H9 (cell line): ENCODE data around the gene TAF11L13. TPM values are rescaled to one million over a fixed set of nuclear protein-coding genes. Genes with fewer than 3 reads are reported as not detected.

Experiments used
- DNase-seq: peaks from one replicate; pipeline ENCODE4 v3.0.0-alpha.2; 2017
- H2AFZ ChIP-seq: one replicate; pipeline ENCODE4 v1.6.1; 2013; ENCODE audit warnings: mild to moderate bottlenecking, low read length, control low read depth, moderate library complexity
- H2AK5ac ChIP-seq: 2 replicates; pipeline ENCODE4 v1.6.1; 2013; ENCODE audit warnings: low read length, control low read depth, mixed read lengths; ENCODE audit not compliant: insufficient read length
- H2BK120ac ChIP-seq: one replicate; pipeline ENCODE4 v1.6.1; 2013; ENCODE audit warnings: low read depth, mild to moderate bottlenecking, low read length, control low read depth, inconsistent platforms; ENCODE audit not compliant: poor library complexity, severe bottlenecking
- H2BK12ac ChIP-seq: 2 replicates; pipeline ENCODE4 v1.6.1; 2013; ENCODE audit warnings: low read length, control low read depth, mixed read lengths, low read depth; ENCODE audit not compliant: insufficient read length
- H2BK15ac ChIP-seq: 2 replicates; pipeline ENCODE4 v1.6.1; 2013; ENCODE audit warnings: low read depth, low read length, control low read depth
- H2BK20ac ChIP-seq: one replicate; pipeline ENCODE4 v1.6.1; 2013; ENCODE audit warnings: low read depth, mild to moderate bottlenecking, low read length, control low read depth, inconsistent platforms; ENCODE audit not compliant: poor library complexity, severe bottlenecking
- H2BK5ac ChIP-seq: 2 replicates; pipeline ENCODE4 v1.6.1; 2013; ENCODE audit warnings: low read length, control low read depth, mixed read lengths; ENCODE audit not compliant: insufficient read length
- H3K14ac ChIP-seq: 2 replicates; pipeline ENCODE4 v1.6.1; 2013; ENCODE audit warnings: low read length, control low read depth; ENCODE audit not compliant: insufficient read depth
- H3K18ac ChIP-seq: 2 replicates; pipeline ENCODE4 v1.6.1; 2013; ENCODE audit warnings: low read depth, mild to moderate bottlenecking, mixed read lengths, low read length, control low read depth; ENCODE audit not compliant: insufficient read length
- H3K23ac ChIP-seq: 2 replicates; pipeline ENCODE4 v1.6.1; 2013; ENCODE audit warnings: low read length, control low read depth, mixed read lengths, low read depth; ENCODE audit not compliant: insufficient read length
- H3K23me2 ChIP-seq: 2 replicates; pipeline ENCODE4 v1.6.1; 2013; ENCODE audit warnings: low read depth, mild to moderate bottlenecking, mixed read lengths, low read length, control low read depth; ENCODE audit not compliant: insufficient read length, poor library complexity, severe bottlenecking
- H3K27ac ChIP-seq: 2 replicates; pipeline ENCODE4 v1.5.1; 2013; ENCODE audit warnings: low read length, control low read depth, mixed read lengths, low read depth; ENCODE audit not compliant: insufficient read length
- H3K27me3 ChIP-seq: 2 replicates; pipeline ENCODE4 v1.6.1; 2013; ENCODE audit warnings: low read length, control low read depth, inconsistent platforms; ENCODE audit not compliant: insufficient read depth
- H3K4ac ChIP-seq: 2 replicates; pipeline ENCODE4 v1.6.1; 2013; ENCODE audit warnings: low read depth, mild to moderate bottlenecking, control low read depth, inconsistent platforms, low read length, moderate library complexity
- H3K4me1 ChIP-seq: 2 replicates; pipeline ENCODE4 v1.6.1; 2013; ENCODE audit warnings: low read length, control low read depth, inconsistent platforms; ENCODE audit not compliant: insufficient read depth
- H3K4me2 ChIP-seq: 2 replicates; pipeline ENCODE4 v1.6.1; 2013; ENCODE audit warnings: low read length, control low read depth, mixed read lengths; ENCODE audit not compliant: insufficient read length, insufficient read depth
- H3K56ac ChIP-seq: 2 replicates; pipeline ENCODE4 v1.6.1; 2013; ENCODE audit warnings: low read depth, mild to moderate bottlenecking, mixed read lengths, low read length, control low read depth; ENCODE audit not compliant: insufficient read length
- H3K79me1 ChIP-seq: 2 replicates; pipeline ENCODE4 v1.6.1; 2013; ENCODE audit warnings: low read depth, mild to moderate bottlenecking, moderate library complexity, low read length, control low read depth, inconsistent platforms; ENCODE audit not compliant: insufficient read depth, poor library complexity, severe bottlenecking
- H3K79me2 ChIP-seq: 2 replicates; pipeline ENCODE4 v1.6.1; 2013; ENCODE audit warnings: low read length, control low read depth, inconsistent platforms; ENCODE audit not compliant: insufficient read depth
- H3K9ac ChIP-seq: 2 replicates; pipeline ENCODE4 v1.6.1; 2013; ENCODE audit warnings: low read length, control low read depth, mixed read lengths; ENCODE audit not compliant: insufficient read length; ENCODE audit errors: extremely low read depth
- H3K9me3 ChIP-seq: one replicate; pipeline ENCODE4 v1.6.1; 2013; ENCODE audit warnings: low read depth, low read length, inconsistent platforms; ENCODE audit not compliant: control insufficient read depth
- H3T11ph ChIP-seq: one replicate; pipeline ENCODE4 v1.6.1; 2013; ENCODE audit warnings: mild to moderate bottlenecking, low read length, control low read depth, inconsistent platforms
- H4K20me1 ChIP-seq: one replicate; pipeline ENCODE4 v1.6.1; 2013; ENCODE audit not compliant: control insufficient read depth, insufficient read length, insufficient read depth
- H4K5ac ChIP-seq: 2 replicates; pipeline ENCODE4 v1.6.1; 2013; ENCODE audit warnings: low read depth, mild to moderate bottlenecking, mixed read lengths, low read length, control low read depth; ENCODE audit not compliant: insufficient read length
- H4K8ac ChIP-seq: replicated peaks from 2 replicates; pipeline ENCODE4 v1.6.1; 2013; ENCODE audit warnings: low read length, control low read depth, mixed read lengths, low read depth; ENCODE audit not compliant: insufficient read length
- H4K91ac ChIP-seq: 2 replicates; pipeline ENCODE4 v1.6.1; 2013; ENCODE audit warnings: low read depth, mild to moderate bottlenecking, moderate library complexity, mixed read lengths, low read length, control low read depth; ENCODE audit not compliant: insufficient read length
- H3K27ac Mint-ChIP-seq, 3 experiments: 2 replicates in 2 of 3; 3 replicates in 1 of 3; pipeline ENCODE4 v1.8.0; 2020 to 2021; ENCODE audit warnings: mixed read lengths in 3 of 3, mild to moderate bottlenecking in 1 of 3, moderate library complexity in 1 of 3
- H3K27me3 Mint-ChIP-seq: 2 replicates; pipeline ENCODE4 v1.8.0; 2021; ENCODE audit warnings: low read depth, mild to moderate bottlenecking, moderate library complexity, mixed read lengths
- H3K36me3 Mint-ChIP-seq, 3 experiments: 2 replicates in 2 of 3; 3 replicates in 1 of 3; pipeline ENCODE4 v1.8.0; 2020 to 2021; ENCODE audit warnings: low read depth in 3 of 3, mixed read lengths in 3 of 3; ENCODE audit not compliant: insufficient read depth in 1 of 3
- H3K4me1 Mint-ChIP-seq, 2 experiments: 2 replicates each; pipeline ENCODE4 v1.8.0; 2020; ENCODE audit warnings: mixed read lengths in 2 of 2
- H3K4me3 Mint-ChIP-seq, 2 experiments: 2 replicates in 1 of 2; 3 replicates in 1 of 2; pipeline ENCODE4 v1.8.0; 2020 to 2021; ENCODE audit warnings: mild to moderate bottlenecking in 2 of 2, mixed read lengths in 2 of 2, moderate library complexity in 1 of 2
- H3K9me3 Mint-ChIP-seq, 2 experiments: 2 replicates in 1 of 2; 3 replicates in 1 of 2; pipeline ENCODE4 v1.8.0; 2020; ENCODE audit warnings: mild to moderate bottlenecking in 2 of 2, mixed read lengths in 2 of 2, moderate library complexity in 1 of 2
- WGBS: extraction: QIAGEN DNeasy Blood & Tissue Kit; methylation state at CpG from one replicate; pipeline ENCODE4 v1.1.7; 2013; ENCODE audit warnings: missing lambda C conversion rate, low lambda C conversion rate, mixed read lengths; ENCODE audit not compliant: insufficient read length; ENCODE audit errors: extremely low coverage; 5-methylcytosine and 5-hydroxymethylcytosine counted together
- total RNA-seq: library from RNA; stranded (reverse); gene quantifications from 2 replicates; pipeline ENCODE4 v1.2.1, GENCODE V29; 2021
- TF ChIP-seq, protein P1 (sequence below): fragments of 200-600 bp; sonication (generic); conservative IDR thresholded peaks from 3 replicates; pipeline ENCODE4 v1.8.0; 2021; ENCODE audit warnings: antibody characterized with exemption, mild to moderate bottlenecking

The TAF11L13 gene
- total RNA-seq, 1 experiment from 2014 or later, result not detected

DNA sequence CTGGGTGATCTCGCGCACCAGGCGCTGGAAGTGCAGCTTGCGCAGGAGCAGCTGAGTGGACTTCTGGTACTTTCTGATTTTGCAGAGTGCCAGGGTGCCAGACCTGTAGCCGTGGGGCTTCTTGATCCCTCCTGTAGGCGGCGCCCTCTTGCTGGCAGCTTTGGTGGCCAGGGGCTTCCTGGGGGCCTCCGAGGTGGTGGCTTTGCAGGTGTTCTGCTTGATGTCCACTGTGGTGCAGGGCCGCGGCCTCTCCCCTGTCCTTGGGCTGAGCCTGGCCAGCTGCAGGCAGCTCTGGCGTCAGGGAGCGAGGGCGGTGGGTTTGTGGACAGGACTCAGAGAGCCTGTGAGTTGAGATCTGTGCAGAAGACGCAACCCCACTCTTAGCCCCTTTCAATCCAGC, 38.5 kb downstream of the TAF11L13 start:
- no peaks in the 10 kb centered on the region for H3K27me3 Mint-ChIP-seq
- no peaks in the 10 kb centered on the region for H3K27me3 ChIP-seq
- H3K9ac ChIP-seq, result no peak overlapping the region
- no peaks in the 10 kb centered on the region for H4K20me1 ChIP-seq
- peak; percentile 31 for DNase-seq
- no peak overlapping the region for H2BK12ac ChIP-seq
- WGBS, result no CpG with 5 or more reads among the region's 14 CpGs
- no peak overlapping the region for H4K91ac ChIP-seq
- H3K9me3 ChIP-seq, result no peaks in the 10 kb centered on the region
- no peak overlapping the region for H3K18ac ChIP-seq
- no peak overlapping the region for H3T11ph ChIP-seq
- H4K5ac ChIP-seq, result no peak overlapping the region
- H3K36me3 Mint-ChIP-seq, result peaks cover 2 to 7% (median 2%) of the 10 kb centered on the region in 3 experiments; a peak in 6 of 7 replicates
- H3K4me1 Mint-ChIP-seq, result peaks cover 0 to 6% of the 10 kb centered on the region in 2 experiments; a peak in 2 of 4 replicates
- H3K27ac ChIP-seq, result no peak overlapping the region
- no peak overlapping the region for H3K4ac ChIP-seq
- no peak overlapping the region for H3K4me3 Mint-ChIP-seq
- H3K4me1 ChIP-seq, result no peaks in the 10 kb centered on the region
- H3K23me2 ChIP-seq, result no peaks in the 10 kb centered on the region
- H3K79me2 ChIP-seq, result no peaks in the 10 kb centered on the region
- no peak overlapping the region for H2BK5ac ChIP-seq
- no peak overlapping the region for H3K4me2 ChIP-seq
- H2AFZ ChIP-seq, result no peak overlapping the region
- no peak overlapping the region for H2BK120ac ChIP-seq
- H3K23ac ChIP-seq, result no peak overlapping the region
- H4K8ac ChIP-seq, result no peak overlapping the region
- H3K79me1 ChIP-seq, result no peaks in the 10 kb centered on the region
- H2BK15ac ChIP-seq, result no peak overlapping the region
- no peak overlapping the region for H3K56ac ChIP-seq
- TF ChIP-seq, protein P1, sequence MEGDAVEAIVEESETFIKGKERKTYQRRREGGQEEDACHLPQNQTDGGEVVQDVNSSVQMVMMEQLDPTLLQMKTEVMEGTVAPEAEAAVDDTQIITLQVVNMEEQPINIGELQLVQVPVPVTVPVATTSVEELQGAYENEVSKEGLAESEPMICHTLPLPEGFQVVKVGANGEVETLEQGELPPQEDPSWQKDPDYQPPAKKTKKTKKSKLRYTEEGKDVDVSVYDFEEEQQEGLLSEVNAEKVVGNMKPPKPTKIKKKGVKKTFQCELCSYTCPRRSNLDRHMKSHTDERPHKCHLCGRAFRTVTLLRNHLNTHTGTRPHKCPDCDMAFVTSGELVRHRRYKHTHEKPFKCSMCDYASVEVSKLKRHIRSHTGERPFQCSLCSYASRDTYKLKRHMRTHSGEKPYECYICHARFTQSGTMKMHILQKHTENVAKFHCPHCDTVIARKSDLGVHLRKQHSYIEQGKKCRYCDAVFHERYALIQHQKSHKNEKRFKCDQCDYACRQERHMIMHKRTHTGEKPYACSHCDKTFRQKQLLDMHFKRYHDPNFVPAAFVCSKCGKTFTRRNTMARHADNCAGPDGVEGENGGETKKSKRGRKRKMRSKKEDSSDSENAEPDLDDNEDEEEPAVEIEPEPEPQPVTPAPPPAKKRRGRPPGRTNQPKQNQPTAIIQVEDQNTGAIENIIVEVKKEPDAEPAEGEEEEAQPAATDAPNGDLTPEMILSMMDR, result peak; percentile 42
- no peak overlapping the region for H3K27ac Mint-ChIP-seq
- no peak overlapping the region for H3K14ac ChIP-seq
- H2BK20ac ChIP-seq, result no peak overlapping the region
- H2AK5ac ChIP-seq, result no peak overlapping the region
- peaks cover 4 to 6% of the 10 kb centered on the region in 2 experiments; a peak in 4 of 5 replicates for H3K9me3 Mint-ChIP-seq
